Endometrial microvascular endothelial cells (primary cell): ENCODE measurements around the gene HHLA2. TPM values are rescaled to one million over a fixed set of nuclear protein-coding genes. Genes with fewer than 3 reads are reported as not detected.

Experiments used
- in situ Hi-C: cut with HindIII; loops from 2 replicates; pipeline ENCODE4 v1.10.0; 2017; ENCODE audit warnings: low sequenced_read_pairs, low pct_unique_long_range_greater_than_20kb; ENCODE audit errors: inconsistent ontology term
- total RNA-seq: library from RNA; depleted of rRNA; stranded (reverse); fragments of >200 nt; gene quantifications from one replicate; pipeline ENCODE4 v1.2.3, GENCODE V29; 2015; ENCODE audit errors: inconsistent ontology term

HHLA2 gene
- total RNA-seq, 1 donor from 2014 or later = not detected

GRCh38 chr3:108381529-108382140 lies 85.3 kb downstream of the HHLA2 start:
- in situ Hi-C loops = no loop called here

DNA sequence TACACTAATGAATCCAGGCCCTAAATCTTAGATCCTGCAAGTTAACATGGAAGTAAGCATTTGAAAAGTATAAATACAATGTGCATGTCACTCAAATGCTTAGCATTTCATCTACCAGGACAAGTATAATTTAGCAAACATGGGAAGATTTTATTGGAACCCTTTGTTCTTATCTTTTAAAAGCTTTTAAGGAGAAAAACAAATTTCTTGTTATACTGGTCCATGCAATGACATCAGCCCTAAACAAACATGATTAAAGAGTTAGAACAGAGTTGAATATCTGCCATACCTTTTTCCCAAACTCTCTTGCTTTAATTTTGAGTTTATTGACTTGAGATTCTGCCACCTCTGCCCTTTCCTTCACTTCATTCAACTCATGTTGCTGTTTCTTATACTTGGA lies 87.0 kb downstream of the HHLA2 start:
- in situ Hi-C loops = no loop called here

DNA sequence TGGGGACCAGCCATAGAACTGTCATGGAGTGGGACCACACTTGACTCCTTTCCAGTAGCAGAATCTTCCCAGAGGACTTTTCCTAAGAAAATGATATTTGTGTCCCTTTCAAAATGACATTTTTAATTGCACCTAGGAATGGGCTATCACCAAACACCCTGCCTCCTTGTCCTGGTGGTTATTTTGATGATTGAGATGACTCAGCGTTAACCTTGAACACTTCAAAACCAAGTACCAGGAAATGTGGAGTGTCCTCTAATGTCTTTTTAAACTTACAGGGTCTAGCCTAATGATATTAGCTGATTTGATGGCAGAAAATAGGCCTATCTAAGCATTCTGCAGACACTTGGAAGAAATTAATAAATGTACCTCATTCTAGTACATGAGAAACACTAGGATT lies 90.7 kb downstream of the HHLA2 start:
- in situ Hi-C loops = no loop called here

DNA sequence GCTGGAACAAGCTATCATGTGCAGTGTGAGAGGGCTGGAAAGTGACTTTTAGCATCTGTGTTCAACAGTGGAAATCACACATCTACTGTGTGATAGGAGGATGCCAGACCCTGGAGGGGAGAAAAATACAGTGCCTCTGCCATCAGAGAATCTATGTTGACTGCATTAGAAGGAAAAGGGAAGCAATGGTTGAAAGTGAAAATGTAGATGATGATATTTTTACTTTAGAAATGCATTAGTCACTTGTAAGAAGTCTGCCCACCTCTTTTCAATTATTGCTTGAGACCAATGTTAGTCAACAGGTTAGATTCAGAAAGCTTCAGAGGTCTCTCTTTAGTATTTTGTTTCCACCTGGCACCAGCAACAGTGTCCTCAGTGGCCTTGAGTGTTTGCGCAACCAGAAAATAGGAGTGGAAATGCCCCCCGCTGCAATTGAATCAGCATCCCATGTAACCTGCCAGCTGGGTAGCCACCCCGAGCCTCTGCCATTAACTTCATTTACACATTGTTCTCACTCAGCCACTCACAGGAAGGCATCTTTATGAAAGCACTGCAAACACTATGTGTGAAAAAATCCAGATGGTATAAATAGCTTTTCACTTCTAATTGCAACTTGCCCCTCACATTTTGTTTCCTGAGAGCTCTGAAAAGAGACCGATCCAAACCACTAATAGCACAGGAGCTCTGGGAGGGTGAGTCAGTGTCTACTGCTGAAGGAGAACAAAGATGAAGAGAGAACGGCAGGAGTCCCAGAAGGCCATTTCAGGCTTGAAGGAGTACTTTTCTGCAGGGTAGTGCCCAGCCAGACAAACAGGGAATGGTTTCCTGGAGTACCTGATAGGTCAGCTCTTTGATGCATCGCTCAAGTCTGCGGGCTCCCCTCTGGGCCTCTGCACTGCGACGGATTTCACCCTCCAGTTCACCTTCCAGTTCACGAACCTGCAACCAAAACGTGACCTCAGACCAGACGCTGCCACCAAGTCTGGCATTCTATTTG lies 92.1 kb downstream of the HHLA2 start:
- in situ Hi-C loops = no loop called here

- in situ Hi-C loops = no loop called here
These were observed 93.0 kb downstream of the HHLA2 start for GRCh38 chr3:108389372-108389771.

GRCh38 chr3:108391917-108392593 lies 95.7 kb downstream of the HHLA2 start:
- in situ Hi-C loops = no loop called here

DNA sequence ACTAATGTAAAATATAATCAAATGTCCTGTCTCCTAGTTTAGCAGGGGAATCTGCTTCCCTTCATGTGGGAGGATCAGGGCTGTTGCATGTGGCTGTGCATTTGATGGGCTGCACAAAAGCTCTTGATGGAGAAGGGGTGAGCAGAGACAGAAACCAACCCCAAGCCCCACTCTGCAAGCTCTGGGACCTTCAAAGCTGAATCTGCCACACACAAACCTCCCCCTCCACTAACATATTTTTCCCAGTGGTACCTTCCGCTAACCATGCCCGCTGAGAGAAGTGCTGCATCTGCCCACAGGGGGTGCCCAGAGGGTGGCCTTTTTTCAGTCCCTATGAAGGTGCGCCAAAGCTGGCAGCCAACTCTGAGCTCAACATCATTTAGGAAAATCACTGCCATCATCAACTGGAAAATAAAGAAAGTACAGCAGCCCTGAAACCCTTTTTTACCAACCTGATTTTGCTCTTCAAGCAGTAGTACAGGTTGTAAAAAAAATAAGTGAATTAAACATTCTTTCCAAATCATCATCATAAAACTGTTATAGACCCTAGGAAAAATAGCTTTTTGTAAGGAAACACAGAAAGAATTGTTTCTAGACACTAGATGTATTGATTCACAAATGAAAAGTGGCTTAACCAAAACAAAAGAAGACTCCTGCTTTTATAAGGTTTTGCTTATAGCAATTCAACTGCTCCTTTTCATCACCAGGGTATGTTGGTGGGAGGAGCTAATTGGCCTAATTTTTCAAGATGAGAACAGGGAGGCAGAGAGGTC lies 97.0 kb downstream of the HHLA2 start:
- in situ Hi-C loops = no loop called here

DNA sequence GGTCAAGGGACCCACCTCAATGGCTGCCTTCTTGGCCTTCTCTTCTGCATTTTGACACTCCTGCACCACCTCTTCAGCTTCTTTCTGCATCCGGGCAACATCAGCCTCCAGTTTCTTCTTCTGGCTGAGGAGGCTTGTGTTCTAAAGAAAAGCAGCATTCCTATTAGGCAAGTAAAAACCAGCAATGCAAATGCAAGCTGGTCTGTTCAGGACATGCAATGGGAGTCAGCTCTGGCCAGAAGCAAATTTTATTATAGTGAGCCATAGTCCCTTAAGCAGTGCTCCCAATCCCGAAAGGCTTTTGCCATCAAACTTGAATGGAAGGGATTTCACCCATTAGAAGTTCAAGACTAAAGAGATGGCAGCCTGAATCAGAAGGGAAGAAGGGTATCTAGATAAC lies 97.7 kb downstream of the HHLA2 start:
- in situ Hi-C loops = no loop called here

- in situ Hi-C loops = no loop called here
These were observed 98.2 kb downstream of the HHLA2 start for GRCh38 chr3:108394563-108394962.

DNA sequence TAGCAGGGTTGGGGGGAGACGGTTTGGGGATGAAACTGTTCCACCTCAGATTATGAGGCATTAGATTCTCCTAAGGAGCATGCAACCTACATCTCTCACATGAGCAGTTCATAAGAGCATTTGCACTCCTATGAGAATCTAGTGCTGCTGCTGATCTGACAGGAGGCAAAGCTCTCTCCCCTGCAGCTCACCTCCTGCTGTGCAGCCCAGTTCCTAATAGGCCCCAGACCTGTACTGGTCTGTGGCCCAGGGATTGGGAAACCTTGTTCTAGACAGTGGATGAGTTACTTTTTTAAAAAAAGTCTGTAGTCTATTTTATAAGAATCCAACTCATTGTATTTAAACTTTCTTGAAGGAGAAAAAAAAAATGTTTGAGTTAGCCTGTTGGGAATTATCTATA lies 100.0 kb downstream of the HHLA2 start:
- in situ Hi-C loops = no loop called here

GRCh38 chr3:108398510-108398909 lies 102.2 kb downstream of the HHLA2 start:
- in situ Hi-C loops = no loop called here

DNA sequence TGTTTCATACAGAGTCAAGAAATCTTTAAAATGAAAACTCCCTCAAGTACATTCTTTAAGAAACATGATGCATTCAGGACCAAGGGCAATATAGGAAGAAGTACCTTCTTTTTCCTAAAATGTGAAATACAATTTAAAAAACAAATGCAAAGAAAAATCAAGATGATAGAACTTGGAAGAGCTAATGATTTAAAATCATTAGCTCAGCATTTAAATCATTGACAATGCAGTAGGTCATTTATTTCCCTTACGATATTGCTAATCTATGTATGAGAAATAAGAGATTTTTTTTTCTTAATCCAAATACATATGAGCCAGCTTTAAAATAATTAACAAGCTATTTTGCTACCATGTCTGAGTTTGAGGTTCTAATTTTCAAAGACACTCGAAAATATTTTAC lies 105.5 kb downstream of the HHLA2 start:
- in situ Hi-C loops = no loop called here

DNA sequence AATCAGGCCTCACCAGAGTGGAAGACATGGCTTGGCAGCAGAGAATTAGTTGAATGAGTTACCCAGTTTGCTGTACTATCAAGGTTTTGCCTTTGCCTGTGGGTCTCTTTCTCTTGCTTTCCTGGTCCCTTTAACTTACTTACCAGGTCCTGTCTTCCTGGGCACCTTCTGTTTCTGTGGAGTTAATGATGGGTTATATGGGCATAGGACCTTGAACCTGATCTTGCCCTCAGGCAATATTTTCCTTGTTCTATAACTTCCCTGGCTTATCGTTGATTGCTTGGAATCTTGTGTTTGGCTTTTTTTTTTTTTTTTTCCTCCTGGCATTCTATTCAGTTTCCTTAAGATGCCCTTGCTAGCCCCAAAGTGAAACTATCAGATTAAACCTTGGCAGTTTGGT lies 106.8 kb downstream of the HHLA2 start:
- in situ Hi-C loops = no loop called here

DNA sequence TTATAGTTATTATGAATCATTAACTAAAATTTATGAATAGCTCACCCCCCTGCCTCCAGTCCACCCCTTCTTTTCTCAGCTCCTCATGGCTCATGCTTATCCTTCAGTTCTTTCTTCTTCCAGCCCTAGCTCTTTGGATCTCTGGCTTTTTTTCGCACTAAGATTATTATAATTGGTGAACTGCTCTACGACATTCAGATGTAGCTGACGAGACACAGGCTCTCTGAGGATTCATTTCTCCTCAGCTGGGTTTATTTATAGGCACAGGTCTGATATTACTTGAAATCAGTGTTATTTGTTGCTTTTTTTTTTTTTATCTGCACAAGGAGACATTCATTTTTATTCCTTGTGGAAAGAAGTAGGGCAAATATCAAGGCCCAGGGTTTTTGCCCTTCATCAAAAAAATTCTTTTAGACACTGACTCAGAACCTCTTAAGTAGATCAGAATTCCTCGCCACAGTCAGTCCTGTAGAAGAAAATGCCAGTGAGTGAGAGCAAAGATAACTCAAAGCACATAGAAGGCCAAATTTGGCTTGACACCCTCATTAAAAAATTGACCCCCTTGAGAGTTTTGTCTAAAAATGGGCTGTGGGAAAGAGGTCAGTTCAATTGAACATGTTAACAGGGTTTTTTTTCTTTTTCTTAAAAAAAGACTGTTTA lies 107.5 kb downstream of the HHLA2 start:
- in situ Hi-C loops = no loop called here

- in situ Hi-C loops = no loop called here
These were observed 108.0 kb downstream of the HHLA2 start for GRCh38 chr3:108404368-108404767.

DNA sequence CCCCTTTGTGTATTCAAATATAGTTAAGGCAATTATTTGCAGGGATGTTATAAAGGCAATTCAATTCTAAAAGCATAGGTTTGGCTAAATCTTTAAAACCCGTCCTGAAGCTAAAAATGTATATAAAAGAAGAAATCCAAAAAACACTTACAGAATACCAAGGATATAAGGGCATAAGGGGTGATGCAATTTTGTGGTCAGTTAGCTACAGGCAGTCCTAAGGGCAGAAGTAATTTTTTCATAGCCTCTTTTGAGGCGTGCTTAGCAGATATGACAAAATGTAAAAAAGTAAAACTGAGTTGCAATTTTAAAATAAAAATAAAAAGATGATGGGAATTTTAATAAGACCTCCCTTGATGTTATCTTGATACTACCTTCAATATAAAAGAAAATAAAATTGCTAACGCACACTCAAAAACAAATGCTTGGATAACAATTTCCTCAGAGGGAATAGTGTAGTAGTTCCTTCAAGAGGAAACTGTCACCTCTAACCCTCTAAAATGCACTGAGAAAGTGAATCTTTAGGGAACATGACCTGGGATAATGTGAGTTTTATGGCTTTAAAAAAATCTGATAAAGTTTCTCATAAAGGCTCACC lies 109.8 kb downstream of the HHLA2 start:
- in situ Hi-C loops = no loop called here

DNA sequence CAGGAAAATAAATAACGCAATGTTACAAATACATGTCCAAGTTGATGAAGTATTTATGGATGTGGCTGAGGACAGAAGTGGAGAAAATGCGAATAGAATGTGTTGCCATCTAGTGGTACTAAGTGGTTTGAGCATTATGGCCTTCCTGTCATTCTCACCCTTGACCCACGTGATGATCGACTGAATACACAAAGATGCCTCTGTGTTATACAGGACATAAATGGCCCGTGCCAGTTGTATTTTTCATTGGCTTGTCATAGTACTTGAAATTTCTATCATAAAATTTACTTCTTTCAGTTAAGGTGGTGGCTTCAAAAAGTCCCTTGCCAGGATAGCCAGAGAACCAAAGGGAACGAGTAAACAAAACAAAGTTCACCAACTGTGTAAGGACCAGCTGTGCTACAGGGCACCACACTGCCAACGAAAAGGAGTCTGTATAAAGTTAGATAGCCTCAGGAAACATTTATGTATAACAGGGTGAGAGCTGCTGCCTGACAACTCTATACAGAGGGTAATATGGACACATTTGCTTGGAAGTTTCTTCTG lies 110.4 kb downstream of the HHLA2 start:
- in situ Hi-C loops = no loop called here

GRCh38 chr3:108407886-108408285 lies 111.5 kb downstream of the HHLA2 start:
- in situ Hi-C loops = no loop called here
